WERI-Rb-1 (cell line): ENCODE results near the gene NPIPB4.
"Not testable (repeated sequence)": the region's sequence is repeated elsewhere in the genome, so short reads cannot be mapped to it uniquely, and the experiment has no call there.

Experiments
- DNase-seq: peaks from one replicate; pipeline ENCODE4 v3.0.0-alpha.2; 2020
- H3K27ac ChIP-seq: fragments of 250-450 bp; sonication (Bioruptor Pico); 2 replicates; pipeline ENCODE4 v1.5.1; 2020; ENCODE audit warnings: mild to moderate bottlenecking, moderate library complexity
- H3K27me3 ChIP-seq: fragments of 250-450 bp; sonication (Bioruptor Pico); 2 replicates; pipeline ENCODE4 v1.5.1; 2021; ENCODE audit warnings: mild to moderate bottlenecking, low read depth, moderate library complexity; ENCODE audit not compliant: insufficient read depth, severe bottlenecking
- H3K36me3 ChIP-seq: fragments of 250-450 bp; sonication (Bioruptor Pico); 2 replicates; pipeline ENCODE4 v1.5.1; 2020; ENCODE audit warnings: mild to moderate bottlenecking, moderate library complexity
- H3K4me3 ChIP-seq: 2 replicates; pipeline ENCODE4 v1.5.1; 2011; ENCODE audit warnings: low read depth, mild to moderate bottlenecking, control low read depth, low read length
- H3K9me3 ChIP-seq: fragments of 250-450 bp; sonication (Bioruptor Pico); 2 replicates; pipeline ENCODE4 v1.5.1; 2021; ENCODE audit warnings: mild to moderate bottlenecking, moderate library complexity; ENCODE audit not compliant: severe bottlenecking

The NPIPB4 gene

DNA sequence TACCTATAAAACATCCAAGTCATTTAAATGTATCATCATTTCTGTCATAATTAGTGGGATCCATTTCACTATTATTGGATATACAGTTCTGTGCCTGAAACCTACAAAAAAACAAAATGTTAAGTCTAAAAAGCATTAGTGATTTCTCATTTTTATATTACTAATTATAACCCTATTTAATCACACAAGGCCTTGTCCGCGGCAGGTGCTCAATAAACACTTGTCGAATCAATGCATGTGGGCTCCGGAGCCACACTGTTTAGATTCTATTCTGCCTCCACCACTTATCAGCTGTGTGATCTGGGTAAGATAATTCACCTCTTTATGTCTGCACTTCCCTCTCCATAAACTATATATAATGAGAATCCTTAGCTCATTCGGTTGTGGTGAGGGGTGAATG lies at the start of gene NPIPB4:
Gene NPIPB4 (minus strand): TSS at position 101 of the 400 bp plus-strand sequence. CDS start 378 bp downstream, outside the sequence.
- not testable (repeated sequence) for H3K4me3 ChIP-seq, H3K27ac ChIP-seq, H3K27me3 ChIP-seq, H3K9me3 ChIP-seq, DNase-seq, H3K36me3 ChIP-seq

DNA sequence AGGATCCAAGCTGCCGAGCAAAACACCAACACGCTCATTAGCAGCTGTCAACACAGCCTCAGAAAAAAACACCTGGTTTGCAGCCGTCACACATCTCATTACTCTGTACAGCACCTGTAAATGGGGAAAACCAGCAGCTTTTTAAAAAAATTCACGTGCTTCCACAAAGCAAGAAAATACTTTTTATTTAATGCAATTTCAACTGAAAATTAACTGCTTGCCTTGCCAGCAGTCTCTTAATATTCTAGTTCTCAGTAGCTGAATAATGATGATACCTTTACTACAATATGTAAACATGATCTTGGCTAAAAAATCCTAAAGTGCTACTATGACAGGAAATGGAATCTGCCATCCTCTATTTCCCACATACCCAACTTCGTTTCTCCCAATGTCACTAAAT lies 41.4 kb upstream of the NPIPB4 start:
- H3K27ac ChIP-seq, H3K27me3 ChIP-seq, H3K9me3 ChIP-seq, H3K36me3 ChIP-seq, H3K4me3 ChIP-seq, DNase-seq: not testable (repeated sequence)

DNA sequence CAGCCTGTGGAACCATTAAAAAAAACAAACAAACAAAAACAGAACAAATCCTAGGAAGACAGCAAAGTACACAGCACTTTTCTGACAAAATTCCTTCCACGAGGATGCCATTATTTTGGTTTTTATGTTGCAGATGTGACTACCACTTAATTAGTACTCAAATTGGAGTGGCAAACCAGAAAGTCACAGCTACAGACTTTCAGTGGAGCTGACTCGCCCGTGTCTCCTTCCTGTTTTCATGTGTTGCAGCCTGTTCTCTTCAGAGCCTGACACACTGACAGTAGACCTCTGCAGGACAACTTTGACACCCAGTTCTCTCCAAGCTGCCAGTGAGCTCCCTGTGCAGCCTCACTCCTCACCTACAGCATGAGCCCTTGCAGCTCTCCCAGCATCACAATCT lies 24.4 kb upstream of the NPIPB4 start:
- not testable (repeated sequence) for H3K27ac ChIP-seq, H3K4me3 ChIP-seq, DNase-seq, H3K9me3 ChIP-seq, H3K36me3 ChIP-seq, H3K27me3 ChIP-seq

DNA sequence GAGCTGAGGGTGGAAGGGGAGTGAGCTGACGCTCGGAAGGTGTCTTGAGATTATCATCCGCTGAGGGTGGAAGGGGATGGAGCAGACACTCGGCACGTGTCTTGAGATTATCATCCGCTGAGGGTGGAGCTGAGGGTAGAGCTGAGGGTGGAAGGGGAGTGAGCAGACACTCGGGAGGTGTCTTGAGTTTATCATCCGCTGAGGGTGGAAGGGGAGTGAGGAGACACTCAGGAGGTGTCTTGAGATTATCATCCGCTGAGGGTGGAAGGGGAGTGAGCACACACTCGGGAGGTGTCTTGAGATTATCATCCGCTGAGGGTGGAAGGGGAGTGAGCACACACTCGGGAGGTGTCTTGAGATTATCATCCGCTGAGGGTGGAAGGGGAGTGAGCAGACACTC lies 20.4 kb downstream of the NPIPB4 start:
- not testable (repeated sequence) for H3K9me3 ChIP-seq, H3K36me3 ChIP-seq, H3K27me3 ChIP-seq, H3K27ac ChIP-seq, DNase-seq, H3K4me3 ChIP-seq

DNA sequence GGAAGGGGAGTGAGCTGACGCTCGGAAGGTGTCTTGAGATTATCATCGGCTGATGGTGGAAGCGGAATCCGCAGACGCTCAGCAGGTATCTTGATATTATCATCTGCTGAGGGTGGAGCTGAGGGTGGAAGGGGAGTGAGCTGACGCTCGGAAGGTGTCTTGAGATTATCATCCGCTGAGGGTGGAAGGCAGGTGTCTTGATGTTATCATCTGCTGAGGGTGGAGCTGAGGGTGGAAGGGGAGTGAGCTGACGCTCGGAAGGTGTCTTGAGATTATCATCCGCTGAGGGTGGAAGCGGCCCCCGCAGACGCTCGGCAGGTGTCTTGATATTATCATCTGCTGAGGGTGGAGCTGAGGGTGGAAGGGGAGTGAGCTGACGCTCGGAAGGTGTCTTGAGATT lies 21.2 kb downstream of the NPIPB4 start:
- not testable (repeated sequence) for H3K9me3 ChIP-seq, H3K4me3 ChIP-seq, DNase-seq

DNA sequence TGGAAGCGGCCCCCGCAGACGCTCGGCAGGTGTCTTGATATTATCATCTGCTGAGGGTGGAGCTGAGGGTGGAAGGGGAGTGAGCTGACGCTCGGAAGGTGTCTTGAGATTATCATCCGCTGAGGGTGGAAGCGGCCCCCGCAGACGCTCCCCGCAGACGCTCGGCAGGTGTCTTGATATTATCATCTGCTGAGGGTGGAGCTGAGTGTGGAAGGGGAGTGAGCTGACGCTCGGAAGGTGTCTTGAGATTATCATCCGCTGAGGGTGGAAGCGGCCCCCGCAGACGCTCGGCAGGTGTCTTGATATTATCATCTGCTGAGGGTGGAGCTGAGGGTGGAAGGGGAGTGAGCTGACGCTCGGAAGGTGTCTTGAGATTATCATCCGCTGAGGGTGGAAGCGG lies 21.8 kb downstream of the NPIPB4 start:
- not testable (repeated sequence) for H3K4me3 ChIP-seq, H3K36me3 ChIP-seq, H3K9me3 ChIP-seq, H3K27ac ChIP-seq, H3K27me3 ChIP-seq, DNase-seq

More for the DNA sequence above, 21.2 kb downstream of the NPIPB4 start:
- H3K36me3 ChIP-seq, H3K27ac ChIP-seq, H3K27me3 ChIP-seq: not testable (repeated sequence)

DNA sequence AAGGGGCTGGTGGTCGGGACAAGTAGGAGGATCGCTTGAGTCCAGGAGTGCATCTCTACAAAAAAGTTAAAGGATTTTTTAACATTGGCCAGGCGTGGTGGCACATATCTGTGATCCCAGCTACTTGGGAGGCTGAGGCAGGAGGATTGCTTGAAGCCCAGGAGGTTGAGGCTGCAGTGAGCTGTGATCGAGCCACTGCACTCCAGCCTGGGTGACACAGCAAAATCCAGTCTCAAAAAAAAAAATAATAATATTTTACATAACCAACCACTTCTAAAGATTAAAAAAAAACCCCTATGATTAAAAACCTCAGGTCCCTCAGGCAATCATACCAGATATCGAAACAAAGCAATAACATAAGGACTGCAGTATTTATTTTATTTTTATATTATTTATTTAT lies 23.3 kb downstream of the NPIPB4 start:
- not testable (repeated sequence) for H3K9me3 ChIP-seq, H3K4me3 ChIP-seq, H3K36me3 ChIP-seq, H3K27ac ChIP-seq, DNase-seq, H3K27me3 ChIP-seq

DNA sequence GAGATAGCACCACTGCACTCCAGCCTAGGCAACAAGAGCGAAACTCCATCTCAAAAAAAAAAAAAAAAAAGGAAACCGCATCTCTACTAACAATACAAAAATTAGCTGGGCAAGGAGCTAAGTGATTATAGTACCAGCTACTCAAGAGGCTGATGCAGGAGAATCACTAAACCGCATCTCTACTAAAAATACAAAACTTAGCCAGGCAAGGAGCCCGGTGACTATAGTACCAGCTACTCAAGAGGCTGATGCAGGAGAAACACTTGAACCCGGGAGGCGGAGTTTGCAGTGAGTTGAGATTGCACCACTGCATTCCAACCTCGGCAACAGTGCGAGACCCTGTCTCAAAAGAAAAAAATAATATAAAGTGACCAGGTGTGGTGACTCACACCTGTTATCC lies 27.6 kb downstream of the NPIPB4 start:
- not testable (repeated sequence) for DNase-seq, H3K9me3 ChIP-seq, H3K4me3 ChIP-seq, H3K27ac ChIP-seq, H3K27me3 ChIP-seq, H3K36me3 ChIP-seq

DNA sequence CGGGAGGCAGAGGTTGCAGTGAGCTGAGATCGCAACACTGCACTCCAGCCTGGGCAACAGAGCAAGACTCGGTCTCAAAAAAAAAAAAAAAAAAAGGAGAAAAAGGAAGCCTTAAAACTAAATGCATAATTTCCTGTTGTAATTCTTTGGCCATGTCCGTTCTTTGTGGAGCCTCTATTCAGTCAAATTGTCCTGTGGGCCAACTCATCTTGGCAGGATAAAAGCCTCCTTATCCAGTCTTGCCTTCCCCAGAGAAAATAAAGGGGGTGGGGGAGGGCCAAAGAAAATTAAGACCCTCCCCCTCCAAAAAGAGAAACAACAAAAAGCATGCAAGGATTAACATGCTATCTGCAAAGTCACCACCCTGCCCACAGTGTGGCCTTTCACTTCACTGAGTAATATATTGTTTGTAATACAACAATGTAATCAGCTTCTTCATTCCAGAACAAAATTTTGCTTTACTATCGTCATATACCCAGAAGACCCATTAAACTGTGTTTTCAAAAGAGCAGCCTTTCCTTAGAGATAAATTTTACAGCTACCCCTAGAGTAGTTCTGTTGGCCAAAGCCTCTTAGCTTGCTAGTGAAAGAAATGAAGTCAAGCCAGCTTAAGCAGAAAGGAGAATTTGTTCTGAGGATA lies 31.4 kb downstream of the NPIPB4 start:
- not testable (repeated sequence) for H3K9me3 ChIP-seq, DNase-seq, H3K27ac ChIP-seq, H3K27me3 ChIP-seq, H3K36me3 ChIP-seq, H3K4me3 ChIP-seq

DNA sequence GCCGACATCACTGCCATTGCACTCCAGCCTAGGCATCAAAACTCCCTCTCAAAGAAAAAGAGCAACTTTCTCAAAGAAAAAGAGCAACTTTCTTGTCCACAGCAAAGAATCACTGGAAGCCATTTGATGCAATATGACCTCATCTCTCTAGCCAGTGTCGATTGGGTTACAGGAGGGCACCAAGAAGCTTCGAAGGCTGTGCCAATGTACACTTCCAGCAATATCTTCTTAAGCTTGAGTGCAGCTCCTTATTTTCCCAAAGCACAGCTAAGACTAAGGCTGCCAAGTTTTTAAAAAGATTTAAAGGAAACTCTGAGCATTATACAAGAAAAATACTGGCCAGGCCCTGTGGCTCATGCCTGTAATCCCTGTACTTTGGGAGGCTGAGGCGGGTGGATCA lies 32.0 kb downstream of the NPIPB4 start:
- not testable (repeated sequence) for H3K27me3 ChIP-seq, H3K9me3 ChIP-seq

DNA sequence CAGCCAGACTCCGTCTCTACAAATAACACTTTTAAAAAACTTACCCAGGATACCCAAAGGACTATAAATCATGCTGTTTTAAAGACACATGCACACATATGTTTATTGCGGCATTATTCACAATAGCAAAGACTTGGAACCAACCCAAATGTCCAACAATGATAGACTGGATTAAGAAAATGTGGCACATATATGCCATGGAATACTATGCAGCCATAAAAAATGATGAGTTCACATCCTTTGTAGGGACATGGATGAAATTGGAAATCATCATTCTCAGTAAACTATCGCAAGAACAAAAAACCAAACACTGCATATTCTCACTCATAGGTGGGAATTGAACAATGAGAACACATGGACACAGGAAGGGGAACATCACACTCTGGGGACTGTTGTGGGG lies 34.3 kb downstream of the NPIPB4 start:
- DNase-seq, H3K27ac ChIP-seq, H3K27me3 ChIP-seq, H3K4me3 ChIP-seq, H3K9me3 ChIP-seq, H3K36me3 ChIP-seq: not testable (repeated sequence)

More for the DNA sequence above, 32.0 kb downstream of the NPIPB4 start:
- not testable (repeated sequence) for H3K36me3 ChIP-seq, DNase-seq, H3K4me3 ChIP-seq, H3K27ac ChIP-seq

DNA sequence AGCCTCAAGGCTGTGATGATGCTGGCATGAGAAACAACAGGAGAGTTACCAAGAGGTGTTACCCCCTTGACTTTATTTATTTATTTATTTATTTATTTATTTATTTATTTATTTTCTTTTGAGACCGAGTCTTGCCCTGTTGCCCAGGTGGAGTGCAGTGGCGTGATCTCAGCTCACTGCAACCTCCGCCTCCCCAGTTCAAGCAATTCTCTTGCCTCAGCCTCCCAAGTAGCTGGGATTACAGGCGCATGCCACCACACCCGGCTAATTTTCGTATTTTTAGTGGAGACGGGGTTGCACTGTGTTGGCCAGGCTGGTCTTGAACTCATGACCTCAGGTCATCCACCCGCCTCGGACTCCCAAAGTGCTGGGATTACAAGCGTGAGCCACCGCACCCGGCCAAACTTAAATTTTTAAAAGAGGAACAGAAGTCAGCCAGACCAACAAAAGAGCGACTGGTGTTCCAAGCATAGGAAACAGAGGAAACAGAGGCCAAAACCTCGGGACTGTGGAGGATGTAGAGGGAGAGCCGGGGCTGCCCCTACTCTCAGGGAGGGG lies 36.6 kb downstream of the NPIPB4 start:
- H3K4me3 ChIP-seq, result peak overlapping the region; percentile 60
- not testable (repeated sequence) for H3K27me3 ChIP-seq, H3K9me3 ChIP-seq, DNase-seq, H3K27ac ChIP-seq, H3K36me3 ChIP-seq

DNA sequence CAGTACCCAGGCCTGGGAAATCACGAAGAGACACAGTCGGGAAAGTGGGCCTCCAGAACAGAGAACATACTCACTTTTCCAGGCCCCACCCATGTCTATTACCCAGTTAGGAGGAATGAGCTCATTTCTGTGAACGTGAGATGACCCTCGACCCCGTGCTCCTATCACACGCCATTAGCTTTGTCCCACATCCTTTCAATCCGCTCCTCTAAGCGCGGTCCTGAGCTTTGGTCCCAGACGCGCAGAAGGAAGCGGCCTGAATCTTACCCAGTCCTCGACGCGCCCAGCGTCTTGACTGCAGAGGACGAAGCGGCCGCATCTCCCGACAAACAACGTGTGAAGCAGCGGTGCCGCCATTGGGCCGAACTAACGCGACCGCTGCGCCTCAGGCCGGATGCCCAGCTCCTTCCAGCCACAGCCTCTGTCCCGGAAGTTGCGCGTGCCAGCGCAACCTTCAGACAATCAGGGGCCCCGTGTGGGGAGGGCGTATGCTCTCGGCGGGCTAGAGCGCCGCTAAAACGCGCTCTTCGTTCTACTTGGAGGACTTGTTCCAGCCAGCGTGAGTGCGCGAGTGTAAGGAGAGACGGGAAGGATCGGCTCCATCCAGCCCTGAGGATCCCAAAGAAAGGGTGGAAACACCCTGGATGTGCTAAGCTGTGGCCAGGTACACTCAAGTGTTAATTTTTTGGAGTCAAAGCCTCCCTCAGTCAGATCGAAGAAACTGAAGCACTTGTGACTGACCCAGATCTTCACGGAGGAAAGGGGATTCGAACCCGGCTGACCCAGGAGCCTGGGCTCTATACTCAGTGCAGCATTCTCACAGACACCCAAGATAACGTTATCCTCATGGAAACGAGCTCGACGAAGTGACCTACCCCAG lies 37.3 kb downstream of the NPIPB4 start:
- H3K36me3 ChIP-seq, H3K9me3 ChIP-seq, H3K27me3 ChIP-seq: not testable (repeated sequence)
- 0 out of 2 replicates have a peak overlapping the region, but pooled peaks have one; percentile 6 for H3K27ac ChIP-seq
- peak overlapping the region; percentile 60 for H3K4me3 ChIP-seq
- DNase-seq, result peak; percentile 70

DNA sequence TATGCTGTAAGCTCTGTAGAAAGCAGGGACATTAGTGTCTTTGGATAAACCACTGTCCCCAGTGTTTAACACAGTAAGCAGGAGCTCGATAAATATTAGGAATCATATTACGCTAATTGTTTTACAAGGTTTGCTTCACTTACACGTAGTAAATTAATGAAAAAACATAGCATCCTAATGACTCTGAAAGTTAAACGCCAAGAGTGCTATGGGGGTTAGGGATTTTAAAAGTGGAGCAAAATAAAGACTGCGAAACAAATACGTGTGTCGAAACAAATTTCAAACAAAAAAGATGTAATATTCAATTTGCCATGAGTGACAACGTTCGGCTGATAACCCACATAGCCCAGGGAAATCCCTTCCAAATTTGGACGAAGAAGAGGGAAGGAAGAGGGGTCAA lies 37.9 kb downstream of the NPIPB4 start:
- H3K9me3 ChIP-seq, DNase-seq, H3K36me3 ChIP-seq, H3K27me3 ChIP-seq, H3K27ac ChIP-seq: not testable (repeated sequence)
- peak overlapping the region; percentile 60 for H3K4me3 ChIP-seq
